Omental fat pad (tissue), 4 donors: ENCODE data around the gene INPP5A. TPM values are rescaled to one million over a fixed set of nuclear protein-coding genes. Genes with fewer than 3 reads are reported as not detected.

Source experiments
- ATAC-seq: fragments of 150-250 bp; one replicate; pipeline ENCODE4 v1.9.1; 2016; ENCODE audit warnings: mild to moderate bottlenecking, moderate library complexity; ENCODE audit not compliant: low FRiP score
- DNase-seq: peaks from one replicate; pipeline ENCODE4 v3.0.0-alpha.2; 2019; ENCODE audit warnings: low spot score
- total RNA-seq, 4 donors: library from RNA; depleted of rRNA; stranded (reverse); fragments of >200 nt; gene quantifications; one replicate each; pipeline ENCODE4 v1.1.0, GENCODE V29; 2016
- TF ChIP-seq, protein P1 (sequence below), 3 donors: fragments of 450-650 bp; IDR thresholded peaks; one replicate each; pipeline ENCODE4 v1.5.1; 2016 to 2017; ENCODE audit warnings: antibody characterized with exemption in 3 of 3, mild to moderate bottlenecking in 3 of 3, moderate library complexity in 2 of 3

Gene INPP5A
- total RNA-seq, 4 donors from 2014 or later, result 34.1 to 49.3 (median 43.3) TPM

DNA sequence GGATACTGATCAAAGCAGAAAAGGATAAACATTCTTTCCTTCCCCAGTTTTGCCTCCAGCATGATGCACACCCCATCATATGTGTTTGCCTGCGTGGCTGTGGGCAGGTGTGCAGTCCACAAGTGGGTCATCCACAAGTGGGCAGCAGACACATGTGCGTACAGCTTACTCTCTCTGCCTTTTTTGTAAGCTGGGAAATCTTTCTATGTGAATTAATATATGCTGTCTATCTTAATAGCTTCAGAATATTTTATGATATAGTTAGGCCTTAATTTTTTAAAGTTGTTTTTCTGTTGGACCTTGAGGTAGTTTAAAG, 80.1 kb downstream of the INPP5A start:
- TF ChIP-seq, protein P1, sequence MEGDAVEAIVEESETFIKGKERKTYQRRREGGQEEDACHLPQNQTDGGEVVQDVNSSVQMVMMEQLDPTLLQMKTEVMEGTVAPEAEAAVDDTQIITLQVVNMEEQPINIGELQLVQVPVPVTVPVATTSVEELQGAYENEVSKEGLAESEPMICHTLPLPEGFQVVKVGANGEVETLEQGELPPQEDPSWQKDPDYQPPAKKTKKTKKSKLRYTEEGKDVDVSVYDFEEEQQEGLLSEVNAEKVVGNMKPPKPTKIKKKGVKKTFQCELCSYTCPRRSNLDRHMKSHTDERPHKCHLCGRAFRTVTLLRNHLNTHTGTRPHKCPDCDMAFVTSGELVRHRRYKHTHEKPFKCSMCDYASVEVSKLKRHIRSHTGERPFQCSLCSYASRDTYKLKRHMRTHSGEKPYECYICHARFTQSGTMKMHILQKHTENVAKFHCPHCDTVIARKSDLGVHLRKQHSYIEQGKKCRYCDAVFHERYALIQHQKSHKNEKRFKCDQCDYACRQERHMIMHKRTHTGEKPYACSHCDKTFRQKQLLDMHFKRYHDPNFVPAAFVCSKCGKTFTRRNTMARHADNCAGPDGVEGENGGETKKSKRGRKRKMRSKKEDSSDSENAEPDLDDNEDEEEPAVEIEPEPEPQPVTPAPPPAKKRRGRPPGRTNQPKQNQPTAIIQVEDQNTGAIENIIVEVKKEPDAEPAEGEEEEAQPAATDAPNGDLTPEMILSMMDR (IDR thresholded peaks at IDR 0.05), result no peak
- no peak for ATAC-seq
- DNase-seq, result peak; percentile 16

DNA sequence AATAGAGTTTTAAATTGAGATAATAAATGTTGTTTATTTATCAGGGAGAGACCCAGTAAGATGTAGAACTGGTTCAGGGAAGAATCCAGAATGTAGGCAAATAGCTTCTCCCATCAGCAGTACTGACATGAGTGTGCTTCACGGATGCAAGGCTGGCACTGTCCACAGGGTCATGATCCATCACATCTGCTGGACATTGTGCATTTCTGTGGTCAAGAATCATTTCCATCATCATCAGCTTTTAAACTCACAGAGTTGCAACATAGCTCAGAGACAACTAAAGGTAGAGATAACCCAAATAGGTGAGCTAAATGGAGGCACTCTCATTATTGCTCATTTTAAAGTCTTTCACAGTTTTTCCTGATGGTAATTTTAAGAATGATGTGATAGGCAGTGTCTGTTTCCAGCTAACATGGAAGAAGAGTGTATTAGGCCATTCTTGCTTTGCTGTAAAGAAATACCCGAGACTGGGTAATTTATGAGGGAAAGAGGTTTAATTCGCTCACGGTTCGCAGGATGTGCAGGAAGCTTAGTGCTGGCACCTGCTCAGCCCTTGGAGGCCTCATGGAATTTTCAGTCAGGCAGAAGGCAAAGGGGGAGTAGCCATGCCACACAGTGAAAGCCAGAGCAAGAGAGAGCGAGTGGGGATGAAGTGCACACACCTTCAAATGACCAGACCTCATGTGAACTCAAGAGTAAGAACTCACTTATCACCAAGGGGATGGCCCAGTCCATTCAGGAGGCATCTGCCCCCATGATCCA, 80.8 kb downstream of the INPP5A start:
- ATAC-seq (no peak), DNase-seq (peak; percentile 6)
- TF ChIP-seq, protein P1 (IDR thresholded peaks at IDR 0.05), result no peak

DNA sequence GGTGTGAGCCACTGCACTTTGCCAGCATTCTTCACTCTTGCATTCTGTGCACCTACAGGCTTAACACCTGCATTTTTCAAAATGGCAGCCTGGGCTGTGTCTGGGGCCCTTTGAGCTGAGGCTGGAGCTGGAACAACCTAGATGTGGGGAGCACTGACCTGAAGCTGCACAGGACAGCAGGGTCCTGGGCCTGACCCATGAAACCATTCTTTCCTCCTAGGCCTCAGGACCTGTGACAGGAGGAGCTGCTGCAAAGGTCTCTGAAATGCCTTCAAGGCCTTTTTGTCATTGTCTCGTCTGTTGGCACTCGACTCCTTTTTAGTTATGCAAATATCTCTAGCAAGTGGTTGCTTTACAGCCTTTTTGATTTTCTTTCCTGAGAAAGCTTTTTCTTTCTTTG, 82.3 kb downstream of the INPP5A start:
- DNase-seq (no peak), ATAC-seq (no peak)
- TF ChIP-seq, protein P1 (IDR thresholded peaks at IDR 0.05), result no peak

DNA sequence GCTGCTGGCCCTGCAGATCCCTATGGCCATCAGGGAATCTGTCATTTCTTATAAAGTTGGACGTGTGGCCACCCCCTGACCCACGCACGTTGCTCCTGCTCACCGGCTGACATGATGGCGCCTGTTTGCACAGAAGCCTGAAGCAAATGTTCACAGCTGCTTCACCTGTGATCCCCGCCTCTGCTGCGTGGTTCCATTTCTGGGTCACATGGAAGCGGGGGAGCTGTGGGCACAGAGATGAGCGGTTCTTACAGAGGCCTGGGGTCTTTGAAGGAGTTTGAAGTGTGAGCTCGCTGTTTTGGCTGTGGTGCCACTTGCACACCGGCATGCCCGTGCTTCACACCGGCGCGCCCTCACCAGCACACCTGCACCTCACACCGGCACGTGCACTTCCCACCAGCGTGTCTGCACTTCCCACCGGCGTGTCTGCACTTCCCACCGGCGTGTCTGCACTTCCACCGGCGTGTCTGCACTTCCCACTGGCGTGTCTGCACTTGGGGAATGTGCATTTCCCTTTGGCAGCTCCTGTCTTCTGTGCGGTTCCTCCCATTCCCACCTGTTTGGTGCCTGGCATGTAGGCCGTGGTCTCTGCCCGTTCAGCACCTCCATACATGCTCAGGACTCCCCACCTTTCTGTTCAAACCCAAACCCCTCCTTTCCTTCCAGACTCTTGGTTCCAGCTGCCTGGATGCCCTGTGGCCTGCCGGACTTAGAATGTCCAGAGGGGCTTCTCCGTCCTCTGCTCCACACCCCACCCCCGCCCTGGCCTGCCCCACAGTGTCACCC, 86.7 kb downstream of the INPP5A start:
- TF ChIP-seq, protein P1 (IDR thresholded peaks at IDR 0.05), result no peak
- DNase-seq (peak; percentile 11), ATAC-seq (no peak)

DNA sequence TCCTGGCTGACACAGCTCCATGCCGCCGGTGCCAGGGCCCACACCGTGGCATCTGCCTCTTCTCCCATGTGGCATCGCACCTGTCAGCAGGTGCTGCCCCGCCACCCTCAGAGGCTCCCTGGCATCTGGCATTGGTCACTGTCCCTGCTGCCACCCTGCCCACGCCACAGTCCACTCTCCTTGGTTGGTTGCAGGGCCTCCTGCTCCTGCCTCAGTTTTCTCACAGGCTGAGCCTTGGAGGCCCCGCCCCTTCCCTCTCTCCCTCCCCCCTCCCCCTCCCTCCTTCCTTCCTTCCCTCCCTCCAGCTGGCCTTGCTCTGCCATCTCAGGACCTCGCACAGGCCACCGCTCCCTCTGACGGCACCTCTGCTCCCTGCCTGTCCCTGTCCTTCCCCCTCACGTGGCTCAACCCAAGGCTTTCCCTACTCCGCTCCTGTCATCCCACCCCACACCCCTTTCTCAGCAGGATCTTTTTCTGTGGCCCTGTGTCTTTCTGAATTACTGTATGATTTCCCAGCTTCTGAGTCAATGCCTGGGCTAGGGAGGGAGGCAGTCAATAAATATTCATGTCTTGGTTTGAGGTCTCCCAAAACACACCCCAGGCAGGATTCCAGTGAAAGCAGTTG, 87.4 kb downstream of the INPP5A start:
- TF ChIP-seq, protein P1 (IDR thresholded peaks at IDR 0.05), result no peak
- ATAC-seq (no peak), DNase-seq (no peak)

DNA sequence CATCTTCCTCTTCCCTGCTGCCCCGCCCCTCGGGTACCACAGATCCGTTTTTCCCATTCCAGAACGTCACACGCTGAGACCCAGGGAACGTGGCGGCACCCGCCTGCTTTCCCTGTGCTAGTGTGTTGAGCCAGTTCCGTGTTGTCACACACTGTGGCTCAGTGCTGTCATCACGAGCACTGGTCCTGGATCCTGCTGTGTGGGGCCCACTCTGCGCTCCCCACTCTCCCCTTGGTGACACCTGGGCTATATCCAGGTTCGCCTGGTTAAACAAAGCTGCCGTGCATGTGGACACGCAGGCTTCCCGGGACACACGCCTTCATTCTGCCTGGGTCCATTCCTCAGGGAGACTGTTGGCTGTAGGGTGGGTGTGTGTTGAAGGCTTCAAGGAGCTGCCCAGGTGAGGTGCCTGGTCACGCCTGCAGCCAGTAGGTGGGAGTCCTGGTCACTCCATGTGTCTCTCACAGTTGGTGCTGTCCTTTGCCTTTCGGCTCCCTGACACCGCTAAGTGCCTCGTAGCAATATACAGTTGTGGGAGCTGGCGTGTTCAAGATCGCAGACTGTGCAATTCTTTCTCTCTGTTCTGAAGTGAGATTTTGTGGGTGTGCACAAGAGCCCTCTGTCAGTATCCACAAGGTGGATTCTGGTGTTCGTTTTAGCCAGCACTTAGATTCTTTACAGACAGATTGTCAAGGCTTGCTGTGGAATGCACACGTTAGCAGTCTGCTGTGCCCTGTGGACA, 88.6 kb downstream of the INPP5A start:
- ATAC-seq, result no peak
- peak; percentile 18 for DNase-seq
- TF ChIP-seq, protein P1 (IDR thresholded peaks at IDR 0.05), result no peak
